NCI-H2171 treated with DMSO at 0.1 percent for 48 hours (cell line): ENCODE measurements around the gene MBD3L1.

Experiments used
- DNase-seq: peaks from one replicate; lab custom pipeline; 2025; lab: John Stamatoyannopoulos, UW

MBD3L1 gene

DNA sequence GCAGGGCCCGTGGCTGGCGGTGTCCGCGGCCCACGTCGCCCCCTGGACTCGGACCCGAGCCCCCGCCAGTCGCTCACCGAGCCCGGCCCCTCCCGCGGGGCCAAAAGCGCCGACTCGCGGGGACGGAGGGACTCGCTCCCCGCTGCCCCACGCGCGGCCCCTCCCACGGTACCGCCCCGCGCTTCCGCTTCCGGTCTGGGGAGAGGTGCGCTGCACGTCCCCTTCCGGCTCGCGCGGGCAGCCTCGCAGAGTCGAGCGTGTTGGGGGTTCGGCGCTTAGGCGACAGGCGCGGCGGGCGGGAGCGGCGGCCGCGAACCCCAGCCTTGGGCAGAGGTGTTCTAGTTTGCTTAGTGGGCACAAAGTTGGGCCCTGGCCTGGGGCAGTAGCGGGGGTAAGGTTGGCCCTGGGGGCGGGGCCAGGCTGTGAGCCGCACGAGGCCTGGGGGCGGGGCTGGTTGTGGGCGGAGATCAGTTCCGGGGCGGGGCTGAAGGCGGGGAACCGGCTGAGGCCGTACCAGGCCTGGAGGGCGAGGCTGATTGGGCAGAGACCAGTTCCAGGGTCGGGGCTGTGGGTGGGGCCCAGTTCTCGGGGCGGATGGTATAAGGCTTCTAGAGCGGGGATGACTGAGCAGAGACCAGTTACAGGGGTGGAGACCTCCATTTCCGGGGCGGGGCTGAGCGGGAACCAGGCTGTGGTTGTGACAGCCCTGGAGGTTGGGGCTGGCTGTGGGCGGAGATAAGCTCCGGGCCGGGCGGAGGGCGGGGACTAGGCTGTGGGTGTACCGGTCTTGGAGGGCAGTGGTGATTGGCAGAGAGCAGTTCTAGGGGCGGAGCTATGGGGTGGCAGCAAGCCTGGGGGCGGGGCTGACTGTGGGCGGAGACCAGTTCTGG, at the start of gene MBD3L1, which contains the start of gene ZNF558:
Gene MBD3L1, plus strand, starts transcription at position 246 of the 890 bp plus-strand sequence. CDS start 10,302 bp downstream, outside the sequence.
Gene ZNF558, minus strand, starts transcription at position 173 of the 890 bp plus-strand sequence. CDS start 9,645 bp downstream, outside the sequence.
- DNase-seq = peak; percentile 99

DNA sequence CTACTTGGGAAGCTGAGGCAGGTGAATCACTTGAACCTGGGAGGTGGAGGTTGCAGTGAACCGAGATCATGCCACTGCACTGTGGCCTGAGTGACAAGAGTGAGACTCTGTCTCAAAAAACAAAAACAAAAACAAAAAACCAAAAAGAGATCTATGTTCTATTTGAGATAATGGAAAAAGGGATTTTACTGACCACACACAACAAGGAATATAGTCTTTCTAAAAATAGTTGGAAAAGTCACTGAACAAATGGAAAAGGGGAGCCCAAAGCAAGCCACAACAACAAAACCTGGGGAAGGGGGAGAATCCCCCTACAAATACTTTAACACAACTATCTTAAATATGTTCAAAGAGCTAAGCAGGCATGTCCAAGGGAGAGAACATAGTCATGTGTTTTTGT, 37.4 kb upstream of the MBD3L1 start:
- no peak for DNase-seq

DNA sequence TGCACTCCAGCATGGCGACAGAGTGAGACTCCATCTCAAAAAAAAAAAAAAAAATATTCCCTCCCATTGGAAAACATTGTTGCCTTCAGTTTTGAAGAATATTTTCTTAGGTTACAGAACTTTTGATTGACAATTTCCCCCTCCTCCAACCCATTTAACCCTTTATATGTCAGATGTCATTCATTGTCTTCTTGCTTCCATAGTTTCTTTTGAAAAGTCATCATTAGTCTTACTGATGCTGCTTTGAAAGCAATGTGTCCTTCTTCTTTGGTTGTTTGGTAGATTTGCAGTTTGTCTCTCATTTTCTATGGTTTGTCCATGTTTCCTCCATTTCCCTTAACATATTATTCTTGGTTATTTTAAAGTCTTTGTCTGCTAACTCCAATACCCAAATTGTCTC, 25.5 kb upstream of the MBD3L1 start:
- DNase-seq = no peak

DNA sequence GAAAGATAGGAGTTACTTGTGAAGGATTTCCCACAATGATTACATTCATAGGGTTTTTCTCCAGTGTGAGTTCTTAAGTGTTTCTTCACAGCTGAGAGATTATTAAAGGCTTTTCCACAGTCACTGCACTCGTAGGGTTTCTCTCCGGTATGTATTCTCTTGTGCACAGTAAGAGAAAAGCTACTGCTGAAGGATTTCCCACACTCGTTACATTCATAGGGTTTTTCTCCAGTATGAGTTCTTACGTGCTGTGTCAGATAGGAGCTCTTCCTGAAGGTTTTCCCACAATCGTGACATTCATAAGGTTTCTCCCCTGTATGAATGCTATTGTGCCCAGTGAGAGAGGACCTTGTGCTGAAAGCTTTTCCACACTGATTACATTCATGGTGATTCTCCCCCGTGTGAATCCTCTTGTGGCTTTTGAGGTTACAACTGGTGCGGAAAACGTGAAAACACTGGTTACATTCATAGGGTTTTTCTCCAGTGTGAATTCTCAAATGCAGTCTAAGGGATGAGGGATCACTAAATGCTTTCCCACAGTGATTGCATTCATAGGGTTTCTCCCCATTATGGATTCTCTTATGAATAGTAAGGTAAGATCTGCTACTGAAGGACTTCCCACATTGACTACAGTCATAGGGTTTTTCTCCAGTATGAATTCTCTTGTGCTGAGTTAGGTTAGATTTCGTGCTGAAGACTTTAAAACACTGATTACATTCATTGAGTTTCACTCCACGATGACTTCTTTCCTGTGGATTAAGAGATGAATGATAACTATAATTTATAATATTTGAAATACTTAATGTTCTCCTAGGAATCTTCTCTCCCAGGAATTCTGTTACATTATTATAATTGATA, 20.6 kb upstream of the MBD3L1 start:
- peak; percentile 12 for DNase-seq

GRCh38 chr19:8814176-8814575, 18.0 kb upstream of the MBD3L1 start:
- DNase-seq = no peak

DNA sequence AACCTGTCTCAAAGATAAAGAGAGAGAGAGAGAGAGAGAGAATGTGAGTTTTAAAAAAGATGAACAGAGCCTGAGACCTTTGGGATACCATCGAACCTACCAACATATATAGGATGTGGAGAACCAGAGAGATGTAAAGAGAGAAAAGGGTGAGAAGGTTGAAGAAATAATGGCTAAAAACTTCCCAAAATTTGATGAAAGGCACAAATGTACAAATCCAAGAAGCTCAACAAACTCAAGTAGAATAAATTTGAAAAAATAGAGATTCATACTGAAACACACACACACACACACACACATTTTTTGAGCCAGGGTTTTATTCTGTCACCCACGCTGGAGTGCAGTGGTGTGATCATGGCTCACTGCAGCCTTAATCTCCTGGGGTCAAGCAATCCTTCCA, 16.4 kb upstream of the MBD3L1 start:
- no peak for DNase-seq

DNA sequence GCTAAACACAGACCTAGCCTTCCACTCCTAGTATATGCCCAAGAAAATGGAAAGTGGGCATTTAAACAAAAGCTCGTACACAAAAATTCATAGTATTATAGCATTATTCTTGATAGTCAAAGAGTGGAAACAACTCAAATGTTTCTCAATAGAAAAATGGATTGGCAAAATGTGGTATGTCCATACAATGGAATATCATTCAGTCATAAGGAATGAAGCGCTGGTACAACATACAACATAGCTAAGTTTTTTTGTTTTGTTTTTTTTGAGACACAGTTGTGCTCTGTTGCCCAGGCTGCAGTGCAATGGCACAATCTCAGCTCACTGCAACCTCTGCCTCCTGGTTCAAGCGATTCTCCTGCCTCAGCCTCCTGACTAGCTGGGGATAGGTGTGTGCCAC, 11.9 kb upstream of the MBD3L1 start:
- no peak for DNase-seq

DNA sequence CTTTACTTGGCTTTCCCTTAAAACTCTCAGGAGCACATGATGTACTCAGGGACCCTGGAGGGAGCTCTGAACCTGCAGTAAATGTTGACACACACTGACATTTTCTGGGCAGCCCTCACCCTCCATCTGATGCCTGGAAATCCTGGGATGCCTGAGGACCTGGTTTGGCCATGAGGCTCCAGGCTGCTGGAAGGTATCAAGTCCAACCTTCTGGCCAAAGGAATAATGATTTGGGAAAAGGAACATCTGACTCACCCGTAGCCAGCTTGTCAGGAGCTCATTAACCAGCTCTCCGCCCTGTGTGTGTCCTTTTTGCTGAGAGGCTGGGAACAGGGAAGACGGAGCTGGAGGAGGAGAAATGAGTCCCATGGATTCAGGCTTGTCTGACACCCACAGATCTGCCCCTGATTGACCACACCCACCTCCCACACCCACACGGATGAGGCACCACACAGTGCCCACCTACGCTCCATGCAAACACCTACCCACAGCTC, 10.4 kb upstream of the MBD3L1 start:
- no peak for DNase-seq

DNA sequence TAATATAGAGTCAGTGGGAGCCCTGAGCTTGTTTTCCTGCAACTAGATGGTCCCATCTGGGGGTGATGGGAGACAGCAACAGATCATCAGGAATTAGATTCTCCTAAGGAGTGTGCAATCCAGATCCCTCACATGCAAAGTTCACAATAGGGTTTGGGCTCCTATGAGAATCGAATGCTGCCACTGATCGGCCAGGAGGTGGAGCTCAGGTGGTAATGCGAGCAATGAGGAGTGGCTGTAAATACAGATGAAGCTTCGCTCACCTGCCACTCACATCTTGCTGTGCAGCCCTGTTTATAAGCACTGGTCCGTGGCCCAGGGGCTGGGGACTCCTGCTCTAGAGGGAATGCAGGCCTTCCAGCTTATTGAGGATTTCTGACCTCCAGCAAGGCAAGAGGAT, 5.8 kb upstream of the MBD3L1 start:
- DNase-seq = no peak

DNA sequence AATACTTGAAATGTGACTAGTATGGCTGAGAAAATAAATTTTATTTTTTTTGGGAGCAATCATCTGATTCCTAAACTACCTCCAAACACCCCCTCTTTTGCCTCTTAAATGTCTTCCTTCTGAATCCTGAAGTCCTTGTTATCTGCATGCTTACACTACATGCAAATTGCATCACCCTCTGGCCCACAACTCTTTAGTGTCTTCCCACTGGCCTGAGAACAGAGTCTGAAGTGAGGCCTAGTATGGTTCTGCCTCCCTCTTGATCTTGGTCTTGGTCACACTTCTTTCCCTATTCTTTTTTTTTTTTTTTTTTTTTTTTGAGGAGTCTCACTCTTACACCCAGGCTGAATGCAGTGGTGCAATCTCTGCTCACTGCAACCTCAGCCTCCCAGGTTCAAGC, 4.9 kb upstream of the MBD3L1 start:
- DNase-seq = no peak

DNA sequence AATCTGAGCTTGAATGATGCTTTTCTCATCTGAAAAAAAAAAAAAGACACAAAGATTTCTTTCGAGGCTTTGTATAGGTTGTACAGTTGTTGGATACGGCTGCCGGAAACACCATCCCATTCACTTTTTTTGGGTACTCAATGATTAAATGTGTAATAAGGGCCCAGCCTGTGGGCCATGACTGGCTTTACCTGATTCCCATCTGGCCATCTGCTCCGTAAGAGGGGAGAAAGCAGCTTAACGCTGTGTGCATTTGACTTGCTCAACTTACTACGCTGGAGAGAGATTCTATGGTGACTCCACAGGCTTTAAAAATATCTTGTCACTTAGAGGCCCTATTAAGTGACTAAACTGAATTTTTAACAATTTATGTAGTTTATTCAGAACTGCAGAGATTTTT, 804 bp upstream of the MBD3L1 start:
- no peak for DNase-seq

DNA sequence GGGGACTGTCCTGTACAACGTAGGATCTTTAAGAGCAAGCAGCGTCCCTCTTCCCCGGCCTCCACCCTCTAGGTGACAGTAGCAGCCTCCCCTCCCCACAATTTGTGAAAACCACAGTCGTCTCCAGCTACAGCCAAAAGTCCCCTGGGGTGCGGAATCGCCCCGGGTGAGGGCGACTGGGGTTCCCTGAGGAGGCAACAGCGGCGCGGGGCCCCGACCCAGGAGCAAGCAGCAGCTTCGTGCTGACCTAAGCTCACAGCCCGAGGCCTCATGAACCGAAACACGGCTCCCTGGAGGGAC, 395 bp upstream of the MBD3L1 start:
- DNase-seq = no peak

DNA sequence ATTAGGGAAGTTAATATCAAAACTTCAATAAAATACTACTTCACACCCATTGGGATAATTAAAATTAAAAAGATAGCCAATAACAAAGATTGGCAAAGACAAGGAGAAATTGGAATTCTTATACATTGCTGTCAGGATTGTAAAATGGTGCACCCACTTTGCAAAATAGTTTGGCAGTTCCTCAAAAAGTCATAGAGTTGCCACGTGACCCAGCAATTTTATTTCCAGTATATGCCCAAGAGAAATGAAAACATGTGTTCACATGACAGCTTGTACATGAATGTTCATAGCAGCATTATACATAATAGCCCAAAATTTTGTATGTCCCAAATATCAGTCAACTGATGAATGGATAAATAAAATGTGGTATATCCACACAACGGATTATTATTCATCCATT, 3.3 kb downstream of the MBD3L1 start:
- DNase-seq = no peak

DNA sequence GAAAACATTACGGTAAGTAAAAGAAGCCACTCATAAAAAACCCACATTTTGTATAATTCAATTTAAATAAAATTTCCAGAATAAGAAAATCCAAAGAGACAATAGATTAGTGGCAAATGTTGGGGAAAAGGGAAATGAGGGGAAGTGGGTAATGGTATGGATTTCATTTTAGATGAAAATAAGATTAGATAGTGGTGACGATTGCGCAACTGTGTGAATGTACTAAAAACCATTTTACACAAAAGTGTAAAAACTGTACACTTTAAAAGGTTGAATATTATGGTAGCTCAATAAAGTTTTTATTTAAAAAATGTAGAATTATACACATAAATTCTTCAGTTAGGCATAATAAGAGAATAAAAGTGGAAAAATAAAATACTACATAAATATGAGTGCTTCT, 3.7 kb downstream of the MBD3L1 start:
- no peak for DNase-seq

- DNase-seq = no peak
These were observed 8.5 kb downstream of the MBD3L1 start for GRCh38 chr19:8840708-8841107.

DNA sequence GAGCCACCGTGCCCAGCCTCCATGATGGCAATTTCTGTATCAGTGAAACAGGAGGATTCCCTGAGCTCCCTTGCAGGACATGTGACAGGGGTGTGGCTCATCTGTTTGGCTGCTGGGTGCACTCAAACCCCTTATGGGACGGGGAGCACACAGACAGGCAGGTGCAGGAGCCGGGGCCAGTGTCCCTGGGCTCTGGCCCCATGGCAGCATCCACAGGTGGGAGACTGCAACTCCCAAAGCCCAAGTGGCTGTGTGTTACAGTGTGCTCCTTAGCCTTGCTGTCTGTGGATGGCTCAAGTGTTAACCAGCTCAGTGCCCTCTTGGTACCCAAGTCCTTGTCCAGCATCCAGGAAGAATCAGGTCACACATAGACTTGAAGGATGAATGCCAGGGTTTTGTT, 14.6 kb downstream of the MBD3L1 start:
- no peak for DNase-seq

DNA sequence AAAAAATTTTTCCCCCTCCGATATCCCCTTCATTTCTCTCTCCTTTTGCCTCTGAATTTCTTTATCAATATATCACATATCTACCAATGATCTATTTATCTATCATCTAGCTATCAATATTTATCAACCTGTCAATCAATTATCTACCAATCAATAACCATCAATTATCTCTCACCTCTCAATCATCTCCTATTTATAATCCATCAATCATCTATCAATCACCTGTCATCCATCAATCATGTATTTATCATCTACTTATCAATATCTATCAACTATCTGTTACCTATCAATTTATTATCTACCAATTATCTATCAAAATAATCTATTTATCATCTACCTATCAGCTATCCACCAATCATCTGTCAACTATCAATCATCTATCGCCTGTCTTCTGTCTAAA, 17.1 kb downstream of the MBD3L1 start:
- no peak for DNase-seq

DNA sequence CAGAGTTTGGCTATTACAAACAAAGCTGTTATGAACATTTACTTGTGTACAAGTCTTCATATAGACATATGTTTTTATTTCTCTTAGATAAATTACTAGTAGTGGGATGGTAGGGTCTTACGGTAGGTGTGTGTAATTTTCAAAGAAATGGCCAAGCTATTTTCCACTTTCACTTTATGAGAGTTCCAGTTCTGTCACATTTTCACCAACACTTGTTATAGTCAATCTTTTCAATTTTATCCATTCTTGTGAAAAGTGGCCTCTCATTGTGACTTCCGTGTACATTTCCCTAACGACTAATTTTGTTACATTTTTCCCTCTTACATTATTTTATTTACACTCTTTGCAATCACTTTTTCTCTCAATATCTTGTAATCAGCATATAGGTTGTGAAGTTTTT, 18.3 kb downstream of the MBD3L1 start:
- DNase-seq = no peak

DNA sequence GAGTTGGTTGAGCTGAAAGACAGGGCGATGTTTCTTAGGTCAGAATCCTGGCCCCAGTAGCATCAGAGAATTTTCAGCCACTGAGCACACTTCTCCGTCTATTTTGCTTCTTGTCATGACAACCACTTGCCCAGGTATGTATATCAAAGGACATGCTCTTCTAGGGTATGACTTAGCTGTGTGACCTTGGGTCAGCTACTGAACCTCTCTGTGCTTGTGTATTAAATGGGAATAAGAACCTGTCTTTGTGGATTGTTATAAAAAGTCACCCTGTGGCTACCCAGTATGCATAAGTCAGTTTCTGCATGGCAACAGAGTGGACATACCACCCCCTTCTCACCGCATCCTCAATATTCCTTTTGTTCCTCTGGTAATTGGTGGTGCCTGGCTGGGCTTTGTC, 26.1 kb downstream of the MBD3L1 start:
- no peak for DNase-seq

DNA sequence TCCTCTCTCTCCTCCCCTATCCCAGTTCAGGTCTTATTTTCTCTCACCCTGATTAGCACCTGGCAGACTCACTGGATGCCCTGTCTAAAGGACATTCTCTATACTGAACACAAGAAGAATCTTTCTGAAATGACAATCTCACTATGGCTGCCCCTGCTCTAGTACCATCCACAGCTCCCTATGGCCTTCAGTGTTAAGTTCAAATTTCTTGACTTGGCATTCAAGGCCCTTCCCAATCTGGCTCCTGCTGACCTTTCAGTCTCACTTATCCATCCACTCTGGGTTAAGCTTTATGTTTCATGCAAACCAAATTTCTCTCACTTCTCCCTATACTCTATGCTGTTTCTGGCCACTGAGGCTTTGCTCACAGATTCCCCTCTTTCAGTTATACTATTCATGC, 34.2 kb downstream of the MBD3L1 start:
- DNase-seq = no peak

DNA sequence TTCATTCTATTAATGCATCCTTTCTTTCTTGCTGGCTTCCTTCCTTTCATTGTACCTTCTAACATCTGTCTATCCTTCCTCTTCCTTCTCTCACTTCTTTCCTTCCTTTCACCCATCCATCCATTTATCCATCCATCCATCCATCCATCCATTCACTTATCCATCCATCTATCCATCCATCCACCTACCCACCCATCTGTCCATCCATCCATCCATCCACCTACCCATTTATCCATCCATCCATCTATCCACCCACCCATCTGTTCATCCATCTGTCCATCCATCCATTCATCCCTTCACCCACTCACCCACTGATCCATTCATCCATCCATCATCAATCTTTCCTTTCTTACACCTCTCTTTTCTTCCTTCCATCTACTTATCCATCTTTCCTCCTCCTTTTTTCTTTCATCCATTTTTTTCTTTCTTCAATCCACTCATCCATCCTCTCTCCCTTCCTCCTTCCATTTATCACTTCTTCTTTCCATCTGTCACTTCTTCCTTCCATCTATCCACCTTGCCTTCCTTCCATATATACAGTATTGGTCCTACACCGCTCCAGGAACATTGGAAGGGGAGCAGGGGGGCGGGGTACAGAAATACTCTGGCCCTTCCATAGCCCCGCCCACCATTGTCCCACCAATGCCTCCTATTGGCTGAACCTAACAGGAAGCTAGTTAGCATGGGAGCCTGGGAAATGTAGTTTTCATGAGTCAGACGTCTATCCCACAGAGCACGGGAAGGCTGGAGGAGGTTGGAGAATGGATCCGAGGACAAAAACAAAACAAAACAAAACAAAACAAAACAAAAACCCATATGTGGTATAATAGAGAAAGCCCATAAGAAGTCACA, 45.9 kb downstream of the MBD3L1 start:
- peak; percentile 7 for DNase-seq

DNA sequence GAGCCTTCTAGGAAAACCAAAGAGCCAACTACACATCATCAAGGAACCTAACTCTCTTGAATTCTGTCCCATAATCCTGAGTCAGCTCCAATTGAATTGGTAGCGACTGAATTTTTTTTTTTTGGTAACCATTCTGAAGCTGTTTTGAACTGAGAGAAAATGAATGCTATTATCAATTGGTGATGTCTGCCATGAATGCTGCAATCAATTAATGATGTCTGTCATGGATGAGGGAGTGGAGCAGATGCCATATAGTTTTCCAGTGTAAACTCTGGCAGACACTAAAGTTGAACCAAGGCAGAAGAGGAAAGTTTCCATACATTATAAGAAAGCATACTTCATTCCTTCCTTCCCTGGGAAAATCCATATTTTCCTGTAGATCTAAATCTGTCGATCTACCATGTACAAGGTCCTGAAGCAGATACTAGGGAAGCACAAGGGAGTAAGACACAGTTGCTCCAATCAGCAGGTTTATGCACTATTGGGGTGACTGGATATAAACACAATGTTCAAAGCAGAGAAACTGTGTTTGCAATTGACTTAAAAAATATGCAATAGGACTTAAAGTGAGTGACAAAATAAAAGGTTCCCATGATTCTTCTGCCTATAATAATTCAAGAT, 48.8 kb downstream of the MBD3L1 start:
- DNase-seq = no peak
